GM23248 (cell line): ENCODE results near the gene IL17RC.

Experiments used
- EZH2 ChIP-seq: fragments of 200-600 bp; sonication (generic); IDR thresholded peaks from 2 replicates; pipeline ENCODE4 v1.6.1; 2018; ENCODE audit warnings: antibody characterized with exemption, mild to moderate bottlenecking; ENCODE audit not compliant: insufficient read depth, poor library complexity, severe bottlenecking
- EZH2phosphoT487 ChIP-seq: fragments of 200-600 bp; sonication (generic); IDR thresholded peaks from 2 replicates; pipeline ENCODE4 v1.6.1; 2018; ENCODE audit warnings: antibody characterized with exemption, moderate library complexity, mild to moderate bottlenecking, low read depth; ENCODE audit not compliant: insufficient read depth

GRCh38 chr3:9869955-9870354 lies 46.9 kb upstream of the IL17RC start:
- TF ChIP-seq EZH2phosphoT487 = no peak
- TF ChIP-seq EZH2 = no peak
